Gastrocnemius medialis (tissue), 4 donors: ENCODE data around the gene CREB1.

Experiments
- CTCF ChIP-seq, 5 experiments: fragments of 450-650 bp in 3 of 5; fragments of 200-600 bp in 2 of 5; sonication (generic) in 2 of 5; IDR thresholded peaks in 4 of 5; conservative IDR thresholded peaks in 1 of 5; 1 replicate in 4 of 5; 2 replicates in 1 of 5; pipeline ENCODE4 v1.5.1; 2016 to 2019; ENCODE audit warnings: antibody characterized with exemption in 5 of 5, mild to moderate bottlenecking in 3 of 5, moderate library complexity in 3 of 5
- POLR2A ChIP-seq, 2 donors: fragments of 450-650 bp; IDR thresholded peaks; one replicate each; pipeline ENCODE4 v1.6.1; 2017; ENCODE audit warnings: antibody characterized with exemption in 2 of 2, mild to moderate bottlenecking in 2 of 2, moderate library complexity in 2 of 2

- TF ChIP-seq POLR2A (IDR thresholded peaks at IDR 0.05): no peak
- no peak for TF ChIP-seq CTCF (IDR thresholded peaks at IDR 0.05 in 4 of 5, conservative IDR thresholded peaks at IDR 0.05 in 1 of 5)
Measured at GRCh38 chr2:207565736-207566500, 36.2 kb downstream of the CREB1 start.
